ENCODE results near the gene SORCS2. TPM values are rescaled to one million over a fixed set of nuclear protein-coding genes. Genes with fewer than 3 reads are reported as not detected.

The SORCS2 gene
- total and polyA plus RNA-seq, 2 of the 8 experiments (the other 6 are each of a cell fraction or from before 2014, with no cell fraction given) = 0.36 to 1.8 TPM

DNA sequence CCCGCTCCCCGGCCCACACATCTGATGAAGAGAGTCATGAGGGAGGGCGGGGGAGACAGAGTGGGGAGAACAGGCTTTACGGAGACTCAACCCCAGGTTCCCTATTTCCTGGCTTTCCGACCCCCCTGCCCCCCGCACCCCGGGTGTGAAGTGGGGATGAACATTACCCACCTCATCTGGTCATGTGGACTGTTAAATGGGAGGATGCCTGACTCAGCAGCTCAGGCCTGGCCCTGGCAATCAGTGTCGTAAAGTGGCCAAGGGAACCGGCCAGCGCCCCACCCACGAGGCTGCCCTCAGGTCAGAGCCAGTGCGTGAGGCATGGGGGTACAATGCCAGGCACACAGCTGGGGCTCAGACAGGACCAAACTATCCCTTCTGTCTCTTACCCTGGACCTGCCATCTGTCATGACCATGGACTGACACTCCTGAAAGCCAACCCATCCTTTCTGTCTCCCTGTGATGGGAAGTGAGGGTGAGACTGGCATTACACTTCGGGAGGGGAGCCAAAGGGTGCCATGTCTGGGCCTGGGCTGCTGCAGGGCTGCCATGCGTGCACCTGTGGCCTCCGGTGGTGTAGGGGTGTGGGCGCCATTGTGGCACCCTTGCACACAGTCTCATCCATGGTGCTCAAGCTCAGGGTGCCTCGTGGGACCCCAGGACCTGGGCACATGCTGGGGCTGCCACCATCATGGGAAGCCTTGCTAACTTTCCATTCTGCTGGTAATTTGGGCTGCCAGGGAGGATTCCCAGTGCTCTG is 348.5 kb downstream of the SORCS2 start:
- no peak overlapping the region for H3K4me2 ChIP-seq (ENCODE audit: insufficient read depth in 1 of 2, low read depth in 2 of 2, low read length in 2 of 2)
- peaks cover 3% of the 10 kb centered on the region in 2 experiments; a peak in 2 of 4 replicates for H3K9me3 ChIP-seq (ENCODE audit: insufficient read depth in 2 of 2, low read depth in 1 of 2, low read length in 1 of 2)
- no peak for FAIRE-seq

More for the DNA sequence above, 348.5 kb downstream of the SORCS2 start:
- Histone ChIP-seq H3K56ac (replicated peaks; ENCODE audit: insufficient read length, low read depth, low read length) (peak overlapping the region; percentile 40), H3K4ac (replicated peaks; ENCODE audit: insufficient read length, low read depth, low read length) (no peak overlapping the region), H3K9ac (replicated peaks in 1 of 4; ENCODE audit: extremely low read depth in 1 of 4, low read depth in 3 of 4, low read length in 3 of 4) (no peak overlapping the region), H4K5ac (ENCODE audit: insufficient read length, low read depth, low read length) (no peak overlapping the region), H3K14ac (ENCODE audit: insufficient read length) (no peak overlapping the region), H3K4me3 (ENCODE audit: extremely low read depth in 1 of 4, insufficient read depth in 2 of 4, low read depth in 3 of 4, low read length in 4 of 4) (no peak overlapping the region), H2BK5ac (ENCODE audit: low read depth, low read length) (no peak overlapping the region), H3K18ac (ENCODE audit: extremely low read depth, low read length) (no peak overlapping the region), H3K23ac (ENCODE audit: insufficient read length) (no peak overlapping the region), H2BK20ac (ENCODE audit: low read length) (no peak overlapping the region), H4K91ac (replicated peaks; ENCODE audit: insufficient read length, low read length) (no peak overlapping the region), H3K79me1 (ENCODE audit: low read depth, low read length) (no peaks in the 10 kb centered on the region), H3K4me1 (replicated peaks in 1 of 4; ENCODE audit: control insufficient read depth in 3 of 4, insufficient read depth in 4 of 4, low read length in 3 of 4) (0 out of 7 replicates have a peak, but pooled peaks cover 0 to 2% (median 0%) of the 10 kb centered on the region in 4 experiments), H2AFZ (ENCODE audit: low read length) (no peak overlapping the region), H2BK12ac (ENCODE audit: low read depth, low read length) (no peak overlapping the region), H3K36me3 (ENCODE audit: control insufficient read depth in 2 of 4, insufficient read depth in 4 of 4, low read length in 3 of 4) (no peaks in the 10 kb centered on the region), H4K20me1 (replicated peaks in 1 of 2; ENCODE audit: control insufficient read depth in 1 of 2, insufficient read depth in 2 of 2, low read length in 2 of 2) (no peaks in the 10 kb centered on the region), H2AK5ac (ENCODE audit: low read depth, low read length) (no peak overlapping the region), H4K8ac (ENCODE audit: extremely low read depth, insufficient read depth, low read length) (no peak overlapping the region), H3K79me2 (ENCODE audit: control insufficient read depth in 1 of 2, insufficient read depth in 2 of 2, low read length in 2 of 2) (no peaks in the 10 kb centered on the region), H3K27me3 (replicated peaks in 1 of 4; ENCODE audit: control insufficient read depth in 3 of 4, extremely low read depth in 1 of 4, insufficient read depth in 3 of 4, low read length in 3 of 4) (no peaks in the 10 kb centered on the region), H3K27ac (ENCODE audit: low read depth, low read length) (no peak overlapping the region), H2BK120ac (replicated peaks; ENCODE audit: low read depth, low read length) (no peak overlapping the region), H3K23me2 (ENCODE audit: low read depth, low read length) (peaks cover 9% of the 10 kb centered on the region; the same call in 1 of the 2 replicates), H2BK15ac (ENCODE audit: low read length) (no peak overlapping the region)
- ChIA-PET CTCF (ENCODE audit: partially characterized antibody) (interaction anchor here (1.4 to 1.8 kb wide), 3 partner anchors 9 to 110 kb away, joined by 4 to 5 read pairs (median 4); no protein-coding TSS in a partner anchor), POLR2A (ENCODE audit: partially characterized antibody) (no interaction called here)
- DNase-seq (ENCODE audit: low read depth in 1 of 2, low spot score in 2 of 2) = no peak
- WGBS, 2 experiments (ENCODE audit: extremely low coverage in 1 of 2, insufficient coverage in 1 of 2, insufficient read length in 1 of 2, insufficient replicate concordance in 2 of 2, low coverage in 1 of 2, low lambda C conversion rate in 2 of 2, missing lambda C conversion rate in 1 of 2) = 95% methylated on average over 16 of the region's 17 CpGs; no CpG with 5 or more reads in 1 of the 2 experiments
- TF ChIP-seq SAP30 (IDR thresholded peaks at IDR 0.05; ENCODE audit: insufficient read depth, insufficient replicate concordance, low read length) (no peak), GABPA (IDR thresholded peaks at IDR 0.05; ENCODE audit: borderline replicate concordance, insufficient read depth, low read length) (no peak), RXRA (IDR thresholded peaks at IDR 0.05; ENCODE audit: insufficient read depth, low read depth, low read length) (no peak), POU5F1 (IDR thresholded peaks at IDR 0.05; ENCODE audit: low read depth, low read length) (no peak), SP1 (IDR thresholded peaks at IDR 0.05; ENCODE audit: low read depth, low read length) (no peak), POLR2A (IDR thresholded peaks at IDR 0.05; ENCODE audit: control extremely low read depth in 1 of 2, low read depth in 2 of 2, low read length in 2 of 2) (no peak), CREB1 (IDR thresholded peaks at IDR 0.05) (no peak), JUND (IDR thresholded peaks at IDR 0.05; ENCODE audit: low read length) (no peak)
